ENCODE measurements around the gene ERFE. TPM values are rescaled to one million over a fixed set of nuclear protein-coding genes. Genes with fewer than 3 reads are reported as not detected.

The ERFE gene
- total and polyA plus RNA-seq, 5 donors: 0.16 to 0.81 (median 0.52) TPM; not detected in 1

DNA sequence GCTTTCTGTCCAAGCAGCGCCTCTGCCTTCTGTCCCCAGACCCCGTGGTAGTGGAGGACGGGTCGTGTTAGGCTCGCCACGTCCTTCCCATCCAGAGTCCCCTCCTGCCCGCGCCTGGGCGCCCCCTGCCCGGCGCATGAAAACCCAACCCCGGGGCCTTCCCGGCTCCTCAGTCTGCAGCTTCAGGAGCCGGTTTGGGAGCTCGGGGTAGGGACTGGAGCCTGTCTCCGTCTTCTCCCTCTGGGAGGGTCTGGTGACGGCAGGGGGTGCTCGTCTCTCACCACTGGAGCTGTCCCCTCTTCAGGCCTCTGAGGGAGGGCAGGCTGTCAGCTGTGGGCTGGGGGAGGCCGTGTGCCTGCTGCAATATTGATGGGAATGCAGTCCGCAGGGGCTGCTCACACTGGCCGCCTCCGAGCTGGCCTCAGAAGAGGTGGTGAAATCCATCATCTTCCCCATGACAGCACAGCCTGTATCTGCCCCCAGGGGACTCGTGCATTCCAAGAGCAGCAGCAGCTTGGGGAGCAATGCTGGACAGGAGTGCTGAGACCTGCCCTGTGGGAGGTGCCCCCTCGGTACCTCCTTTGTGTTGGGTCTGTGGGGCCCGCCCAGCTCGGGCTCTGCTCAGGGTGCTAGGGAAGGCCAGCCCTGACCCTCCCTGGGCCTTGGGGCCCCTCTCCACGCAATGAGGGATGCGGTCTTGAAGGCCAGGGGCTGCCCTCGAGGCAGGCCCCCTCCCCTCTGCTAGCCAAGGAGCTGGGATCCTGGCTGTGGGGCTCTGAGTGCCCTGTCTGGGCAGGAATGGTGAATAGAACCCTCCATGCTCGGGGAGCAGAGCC lies 38.1 kb upstream of the ERFE start:
- H3K27me3 ChIP-seq (ENCODE audit: control insufficient read depth, insufficient read depth): no peaks in the 10 kb centered on the region
- no peak overlapping the region for H3K4me3 ChIP-seq (ENCODE audit: low read length)
- WGBS: 41% methylated on average over 30 of the region's 30 CpGs
- peak; percentile 26 to 47 for ATAC-seq
- intact Hi-C loops (cut with DNase I): loop anchor here in 1 of 4 donors (10.0 kb wide), 1 partner anchor 144 kb away; no protein-coding TSS in a partner anchor
- no peak overlapping the region for H3K27ac ChIP-seq (ENCODE audit: low read length)
- no peaks in the 10 kb centered on the region for H3K4me1 ChIP-seq (ENCODE audit: control insufficient read depth, insufficient read depth, low read length)
- no peaks in the 10 kb centered on the region for H3K9me3 ChIP-seq (ENCODE audit: control insufficient read depth, low read length)
- peak; percentile 29 to 75 (median 72) for DNase-seq

DNA sequence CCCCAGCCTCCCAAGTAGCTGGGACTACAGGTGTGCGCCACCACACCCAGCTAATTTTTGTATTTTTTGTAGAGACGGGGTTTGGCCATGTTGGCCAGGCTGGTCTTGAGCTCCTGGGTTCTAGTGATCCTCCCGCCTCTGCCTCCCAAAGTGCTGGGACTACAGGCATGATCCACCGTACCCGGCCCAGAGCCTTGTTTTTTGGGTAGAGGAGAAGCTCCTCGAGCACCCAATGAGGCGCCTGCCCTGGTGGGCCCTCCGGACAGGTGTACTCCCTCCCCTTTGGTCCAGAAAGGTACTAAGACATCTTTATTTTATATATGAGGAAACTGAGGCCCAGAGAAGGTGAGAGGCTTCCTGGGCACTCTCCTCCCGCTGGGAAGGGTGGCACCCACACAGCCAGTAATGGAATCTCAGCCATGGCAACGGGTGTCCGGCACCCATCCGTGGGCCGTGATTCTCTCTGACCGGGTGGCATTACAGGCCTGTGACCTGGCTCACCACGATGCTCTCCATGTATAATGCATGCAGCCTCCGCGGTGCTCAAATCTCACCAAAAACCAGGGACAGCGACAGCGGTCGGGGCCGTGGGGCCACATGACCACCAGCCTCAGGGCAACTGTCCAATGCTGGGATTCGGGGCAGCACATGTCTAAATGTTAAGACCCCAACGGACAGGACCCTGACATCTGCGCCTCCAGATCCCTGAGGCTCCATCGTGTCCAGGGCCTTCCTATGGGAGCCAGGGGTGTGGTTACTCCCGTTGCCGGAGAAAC lies 37.1 kb upstream of the ERFE start:
- Histone ChIP-seq H3K4me1 (ENCODE audit: control insufficient read depth, insufficient read depth, low read length) (no peaks in the 10 kb centered on the region), H3K27me3 (ENCODE audit: control insufficient read depth, insufficient read depth) (no peaks in the 10 kb centered on the region), H3K9me3 (ENCODE audit: control insufficient read depth, low read length) (no peaks in the 10 kb centered on the region), H3K4me3 (ENCODE audit: low read length) (no peak overlapping the region), H3K27ac (ENCODE audit: low read length) (no peak overlapping the region)
- intact Hi-C loops (cut with DNase I): loop anchor here in 1 of 4 donors (10.0 kb wide), 1 partner anchor 143 kb away; no protein-coding TSS in a partner anchor
- ATAC-seq: no peak
- 88% methylated on average over 27 of the region's 27 CpGs for WGBS
- DNase-seq: peak; percentile 6 to 29 (median 27)

GRCh38 chr2:238122287-238123217 lies 36.2 kb upstream of the ERFE start:
- DNase-seq (peak; percentile 9 to 59 (median 37)), ATAC-seq (no peak)
- Histone ChIP-seq H3K4me1 (ENCODE audit: control insufficient read depth, insufficient read depth, low read length) (no peaks in the 10 kb centered on the region), H3K27me3 (ENCODE audit: control insufficient read depth, insufficient read depth) (no peaks in the 10 kb centered on the region), H3K27ac (ENCODE audit: low read length) (no peak overlapping the region), H3K4me3 (ENCODE audit: low read length) (no peak overlapping the region), H3K9me3 (ENCODE audit: control insufficient read depth, low read length) (no peaks in the 10 kb centered on the region)
- intact Hi-C loops (cut with DNase I): loop anchor here in 1 of 4 donors (10.0 kb wide), 1 partner anchor 142 kb away; no protein-coding TSS in a partner anchor
- WGBS: 85% methylated on average over 29 of the region's 29 CpGs

DNA sequence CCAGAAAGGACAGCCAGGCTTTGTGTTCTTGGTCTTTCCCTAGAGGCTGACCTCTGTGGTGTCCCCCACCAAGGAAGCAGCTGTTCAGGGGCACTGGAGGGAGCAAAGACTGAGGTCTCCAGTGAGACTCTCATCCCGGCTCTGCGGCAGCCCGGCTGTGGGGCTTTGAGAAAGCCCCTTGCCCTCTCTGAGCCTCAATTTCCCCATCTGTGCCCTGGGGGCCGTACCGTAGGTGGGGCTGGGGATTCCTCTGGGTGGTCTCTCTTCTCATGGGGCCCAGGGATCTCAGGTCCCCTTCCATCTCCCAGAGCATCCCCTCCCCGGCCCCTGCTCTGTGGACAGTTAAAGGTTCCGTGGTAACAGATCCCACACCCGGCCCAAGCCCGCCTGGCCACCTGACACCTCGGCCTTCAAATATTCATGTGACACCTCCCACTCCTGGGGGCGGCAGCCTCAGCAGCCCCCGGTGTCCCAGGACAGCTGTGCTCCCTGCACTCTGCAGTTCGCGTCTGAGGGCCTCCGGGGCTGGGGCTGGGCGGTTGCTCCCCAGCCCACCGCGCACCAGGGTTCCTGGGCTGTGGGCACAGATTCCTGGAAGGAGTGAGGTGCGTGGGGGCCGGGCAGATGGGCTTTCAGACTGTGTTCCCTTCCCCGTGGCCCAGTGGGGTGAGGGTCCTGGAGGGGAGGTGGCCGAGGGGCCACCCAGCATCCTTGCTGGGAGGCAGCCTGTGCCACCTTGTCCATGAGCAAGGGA lies 35.4 kb upstream of the ERFE start:
- WGBS: 83% methylated on average over 22 of the region's 22 CpGs
- Histone ChIP-seq H3K4me1 (ENCODE audit: control insufficient read depth, insufficient read depth, low read length) (no peaks in the 10 kb centered on the region), H3K27me3 (ENCODE audit: control insufficient read depth, insufficient read depth) (no peaks in the 10 kb centered on the region), H3K27ac (ENCODE audit: low read length) (no peak overlapping the region), H3K9me3 (ENCODE audit: control insufficient read depth, low read length) (no peaks in the 10 kb centered on the region), H3K4me3 (ENCODE audit: low read length) (no peak overlapping the region)
- DNase-seq (peak; percentile 6 to 44 (median 34)), ATAC-seq (no peak)
- intact Hi-C loops (cut with DNase I): loop anchor here in 1 of 4 donors (10.0 kb wide), 1 partner anchor 141 kb away; no protein-coding TSS in a partner anchor

DNA sequence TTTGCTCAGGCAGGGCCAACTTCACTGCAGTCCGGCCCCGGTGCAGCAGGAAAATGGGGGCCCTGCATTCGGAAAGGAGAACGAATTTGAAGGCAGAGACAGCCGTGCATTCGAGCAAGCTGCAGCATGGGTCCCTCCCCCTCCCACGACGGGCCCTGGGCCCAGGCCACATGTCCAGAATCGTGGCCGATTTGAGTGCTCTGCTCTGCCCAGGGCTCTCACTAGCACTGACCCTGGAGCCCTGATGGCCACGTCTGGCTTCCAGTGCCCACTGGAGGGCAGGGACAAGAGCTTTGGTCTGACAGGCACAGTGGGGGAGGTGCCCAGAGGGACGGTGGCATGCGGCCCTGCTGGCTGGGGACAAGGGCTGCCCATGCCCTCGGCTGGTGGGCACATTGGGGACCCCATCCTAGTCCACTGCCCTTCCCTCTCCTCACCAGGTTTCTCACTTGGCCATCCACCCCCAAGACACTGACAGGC lies 34.7 kb upstream of the ERFE start:
- no peak overlapping the region for H3K27ac ChIP-seq (ENCODE audit: low read length)
- no peak overlapping the region for H3K4me3 ChIP-seq (ENCODE audit: low read length)
- no peaks in the 10 kb centered on the region for H3K4me1 ChIP-seq (ENCODE audit: control insufficient read depth, insufficient read depth, low read length)
- 73% methylated on average over 14 of the region's 14 CpGs for WGBS
- DNase-seq (peak; percentile 5 to 51 (median 33)), ATAC-seq (no peak)
- no peaks in the 10 kb centered on the region for H3K27me3 ChIP-seq (ENCODE audit: control insufficient read depth, insufficient read depth)
- intact Hi-C loops (cut with DNase I): loop anchor here in 1 of 4 donors (10.0 kb wide), 1 partner anchor 141 kb away; no protein-coding TSS in a partner anchor
- H3K9me3 ChIP-seq (ENCODE audit: control insufficient read depth, low read length): no peaks in the 10 kb centered on the region

- H3K4me1 ChIP-seq (ENCODE audit: control insufficient read depth, insufficient read depth, low read length): no peaks in the 10 kb centered on the region
- no peak for ATAC-seq
- DNase-seq: peak in 1 of 3 donors; percentile 22
- intact Hi-C loops (cut with DNase I): loop anchor here in 1 of 4 donors (10.0 kb wide), 1 partner anchor 140 kb away; no protein-coding TSS in a partner anchor
- WGBS: 89% methylated on average over 19 of the region's 19 CpGs
- H3K27ac ChIP-seq (ENCODE audit: low read length): no peak overlapping the region
- no peaks in the 10 kb centered on the region for H3K27me3 ChIP-seq (ENCODE audit: control insufficient read depth, insufficient read depth)
- H3K4me3 ChIP-seq (ENCODE audit: low read length): no peak overlapping the region
- no peaks in the 10 kb centered on the region for H3K9me3 ChIP-seq (ENCODE audit: control insufficient read depth, low read length)
These were observed 34.2 kb upstream of the ERFE start for GRCh38 chr2:238124488-238125126.

- intact Hi-C loops (cut with DNase I): loop anchor here in 1 of 4 donors (10.0 kb wide), 1 partner anchor 139 kb away; no protein-coding TSS in a partner anchor
- Histone ChIP-seq H3K27ac (ENCODE audit: low read length) (no peak overlapping the region), H3K4me3 (ENCODE audit: low read length) (no peak overlapping the region), H3K4me1 (ENCODE audit: control insufficient read depth, insufficient read depth, low read length) (no peaks in the 10 kb centered on the region), H3K9me3 (ENCODE audit: control insufficient read depth, low read length) (no peaks in the 10 kb centered on the region), H3K27me3 (ENCODE audit: control insufficient read depth, insufficient read depth) (no peaks in the 10 kb centered on the region)
- WGBS: 90% methylated on average over 20 of the region's 20 CpGs
- DNase-seq: peak; percentile 10 to 49 (median 38)
- ATAC-seq: no peak
These were observed 33.5 kb upstream of the ERFE start for GRCh38 chr2:238125127-238125885.

DNA sequence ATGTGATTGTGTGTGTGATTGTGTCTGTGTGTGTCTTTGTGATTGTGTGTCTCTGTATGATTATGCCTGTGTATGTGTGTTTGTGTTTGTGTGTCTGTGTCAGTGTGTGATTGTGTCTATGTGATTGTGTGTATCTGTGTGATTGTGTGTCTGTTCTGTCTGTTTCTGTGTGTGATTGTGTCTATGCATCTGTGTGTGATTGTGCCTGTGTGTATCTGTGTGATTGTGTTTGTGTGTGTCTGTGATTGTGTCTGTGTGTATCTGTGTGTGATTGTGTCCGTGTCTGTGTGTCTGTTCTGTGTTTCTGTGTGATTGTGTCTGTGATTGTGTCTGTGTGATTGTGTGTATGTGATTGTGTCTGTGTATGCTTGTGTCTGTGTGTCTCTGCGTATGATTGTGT lies 32.4 kb upstream of the ERFE start:
- 97% methylated on average over 2 of the region's 2 CpGs for WGBS

GRCh38 chr2:238126775-238127164 lies 32.0 kb upstream of the ERFE start:
- DNase-seq (no peak), ATAC-seq (no peak)
- Histone ChIP-seq H3K27ac (ENCODE audit: low read length) (no peak overlapping the region), H3K9me3 (ENCODE audit: control insufficient read depth, low read length) (no peaks in the 10 kb centered on the region), H3K4me3 (ENCODE audit: low read length) (no peak overlapping the region), H3K4me1 (ENCODE audit: control insufficient read depth, insufficient read depth, low read length) (no peaks in the 10 kb centered on the region), H3K27me3 (ENCODE audit: control insufficient read depth, insufficient read depth) (no peaks in the 10 kb centered on the region)
- 84% methylated on average over 2 of the region's 2 CpGs for WGBS
- intact Hi-C loops (cut with DNase I): loop anchor here in 1 of 4 donors (10.0 kb wide), 1 partner anchor 138 kb away; no protein-coding TSS in a partner anchor

More for the DNA sequence above, 32.4 kb upstream of the ERFE start:
- H3K27me3 ChIP-seq (ENCODE audit: control insufficient read depth, insufficient read depth): no peaks in the 10 kb centered on the region
- H3K9me3 ChIP-seq (ENCODE audit: control insufficient read depth, low read length): no peaks in the 10 kb centered on the region
- no peaks in the 10 kb centered on the region for H3K4me1 ChIP-seq (ENCODE audit: control insufficient read depth, insufficient read depth, low read length)
- no peak for ATAC-seq
- intact Hi-C loops (cut with DNase I): loop anchor here in 1 of 4 donors (10.0 kb wide), 1 partner anchor 138 kb away; no protein-coding TSS in a partner anchor
- no peak overlapping the region for H3K4me3 ChIP-seq (ENCODE audit: low read length)
- no peak overlapping the region for H3K27ac ChIP-seq (ENCODE audit: low read length)
- no peak for DNase-seq
